SU-DHL-6 (cell line): Measurements from ENCODE around the gene RAB1B.
"Not testable (repeated sequence)": the region's sequence is repeated elsewhere in the genome, so short reads cannot be mapped to it uniquely, and the experiment has no call there.

Experiments used
- EZH2phosphoT487 ChIP-seq: fragments of 200-600 bp; sonication (generic), shearing (Covaris generic); conservative IDR thresholded peaks from 2 replicates; pipeline ENCODE4 v1.6.1; 2018; ENCODE audit warnings: mild to moderate bottlenecking, antibody characterized with exemption, low read length, moderate library complexity, mixed read lengths
- TF ChIP-seq, protein P1 (sequence below): fragments of 200-600 bp; sonication (generic); IDR thresholded peaks from one replicate; pipeline ENCODE4 v1.5.1; 2017; ENCODE audit warnings: antibody characterized with exemption, mild to moderate bottlenecking, low read length, moderate library complexity; ENCODE audit not compliant: insufficient read depth, poor library complexity, severe bottlenecking

DNA sequence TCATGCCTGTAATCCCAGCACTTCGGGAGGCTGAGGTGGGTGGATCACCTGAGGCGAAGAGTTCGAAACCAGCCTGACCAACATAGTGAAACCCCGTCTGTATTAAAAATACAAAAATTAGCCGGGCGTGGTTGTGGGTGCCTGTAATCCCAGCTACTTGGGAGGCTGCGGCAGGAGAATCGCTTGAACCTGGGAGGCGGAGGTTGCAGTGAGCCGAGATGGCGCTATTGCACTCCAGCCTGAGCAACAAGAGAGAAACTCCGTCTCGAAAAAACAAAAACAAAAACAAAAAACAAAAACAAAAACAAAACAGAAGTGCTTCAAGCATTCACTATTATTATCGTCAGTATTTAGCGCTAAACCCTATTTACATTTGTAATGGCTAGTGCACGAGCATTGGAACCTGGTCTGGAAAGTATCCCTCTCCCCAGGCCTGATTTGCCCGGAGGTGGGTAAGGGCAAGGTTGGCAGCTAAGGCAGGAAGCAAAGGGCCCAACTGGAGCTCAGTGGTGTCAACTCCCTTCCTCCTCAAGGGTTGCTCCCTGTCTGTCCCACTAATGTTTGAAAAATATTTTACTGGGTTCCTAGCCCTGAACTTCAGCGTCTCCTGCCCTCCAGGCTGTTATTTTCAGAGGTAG, 42.5 kb downstream of the RAB1B start:
- TF ChIP-seq, protein P1, sequence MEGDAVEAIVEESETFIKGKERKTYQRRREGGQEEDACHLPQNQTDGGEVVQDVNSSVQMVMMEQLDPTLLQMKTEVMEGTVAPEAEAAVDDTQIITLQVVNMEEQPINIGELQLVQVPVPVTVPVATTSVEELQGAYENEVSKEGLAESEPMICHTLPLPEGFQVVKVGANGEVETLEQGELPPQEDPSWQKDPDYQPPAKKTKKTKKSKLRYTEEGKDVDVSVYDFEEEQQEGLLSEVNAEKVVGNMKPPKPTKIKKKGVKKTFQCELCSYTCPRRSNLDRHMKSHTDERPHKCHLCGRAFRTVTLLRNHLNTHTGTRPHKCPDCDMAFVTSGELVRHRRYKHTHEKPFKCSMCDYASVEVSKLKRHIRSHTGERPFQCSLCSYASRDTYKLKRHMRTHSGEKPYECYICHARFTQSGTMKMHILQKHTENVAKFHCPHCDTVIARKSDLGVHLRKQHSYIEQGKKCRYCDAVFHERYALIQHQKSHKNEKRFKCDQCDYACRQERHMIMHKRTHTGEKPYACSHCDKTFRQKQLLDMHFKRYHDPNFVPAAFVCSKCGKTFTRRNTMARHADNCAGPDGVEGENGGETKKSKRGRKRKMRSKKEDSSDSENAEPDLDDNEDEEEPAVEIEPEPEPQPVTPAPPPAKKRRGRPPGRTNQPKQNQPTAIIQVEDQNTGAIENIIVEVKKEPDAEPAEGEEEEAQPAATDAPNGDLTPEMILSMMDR: not testable (repeated sequence)
- not testable (repeated sequence) for TF ChIP-seq EZH2phosphoT487
